Measurements from ENCODE around the gene MYH14.
"Not testable (repeated sequence)": the region's sequence is repeated elsewhere in the genome, so short reads cannot be mapped to it uniquely, and the experiment has no call there.

Gene MYH14

DNA sequence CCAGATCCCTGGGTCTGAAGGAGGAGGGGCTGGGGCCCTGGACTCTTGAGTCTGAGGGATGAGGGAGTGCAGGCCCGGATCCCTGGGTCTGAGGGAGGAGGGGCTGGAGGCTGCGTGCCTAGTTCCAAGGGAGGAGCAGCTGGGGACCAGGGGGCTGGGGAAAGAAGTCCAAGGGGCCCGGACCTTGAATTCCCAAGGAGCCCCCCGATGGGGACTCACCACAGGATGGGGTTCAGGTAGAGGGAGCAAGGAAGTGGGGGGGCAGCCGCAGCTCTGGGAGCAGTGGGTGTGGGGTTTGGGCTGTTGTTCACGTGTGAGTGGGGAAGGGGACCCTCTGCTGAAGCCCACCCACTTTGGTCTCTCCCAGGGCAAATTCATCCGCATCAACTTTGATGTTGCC is 23.1 kb downstream of the MYH14 start:
- no peak for DNase-seq (ENCODE audit: low spot score)

DNA sequence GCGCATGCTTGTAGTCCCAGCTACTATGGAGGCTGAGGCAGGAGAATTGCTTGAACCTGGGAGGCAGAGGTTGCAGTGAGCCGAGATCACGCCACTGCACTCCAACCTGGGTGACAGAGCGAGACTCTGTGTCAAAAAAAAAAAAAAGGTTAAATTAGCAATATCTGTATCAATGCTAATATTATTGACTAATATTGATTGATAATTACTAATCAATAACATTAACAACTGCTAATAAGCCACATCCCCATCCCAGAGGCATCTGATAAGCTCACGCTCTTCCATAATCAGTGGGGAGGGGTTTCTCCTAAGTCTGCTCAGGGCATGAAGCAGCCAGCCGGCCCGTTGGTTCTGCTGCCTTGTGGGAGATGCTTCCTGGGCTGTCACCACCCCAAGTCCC is 24.7 kb downstream of the MYH14 start:
- DNase-seq (ENCODE audit: low spot score): not testable (repeated sequence)

DNA sequence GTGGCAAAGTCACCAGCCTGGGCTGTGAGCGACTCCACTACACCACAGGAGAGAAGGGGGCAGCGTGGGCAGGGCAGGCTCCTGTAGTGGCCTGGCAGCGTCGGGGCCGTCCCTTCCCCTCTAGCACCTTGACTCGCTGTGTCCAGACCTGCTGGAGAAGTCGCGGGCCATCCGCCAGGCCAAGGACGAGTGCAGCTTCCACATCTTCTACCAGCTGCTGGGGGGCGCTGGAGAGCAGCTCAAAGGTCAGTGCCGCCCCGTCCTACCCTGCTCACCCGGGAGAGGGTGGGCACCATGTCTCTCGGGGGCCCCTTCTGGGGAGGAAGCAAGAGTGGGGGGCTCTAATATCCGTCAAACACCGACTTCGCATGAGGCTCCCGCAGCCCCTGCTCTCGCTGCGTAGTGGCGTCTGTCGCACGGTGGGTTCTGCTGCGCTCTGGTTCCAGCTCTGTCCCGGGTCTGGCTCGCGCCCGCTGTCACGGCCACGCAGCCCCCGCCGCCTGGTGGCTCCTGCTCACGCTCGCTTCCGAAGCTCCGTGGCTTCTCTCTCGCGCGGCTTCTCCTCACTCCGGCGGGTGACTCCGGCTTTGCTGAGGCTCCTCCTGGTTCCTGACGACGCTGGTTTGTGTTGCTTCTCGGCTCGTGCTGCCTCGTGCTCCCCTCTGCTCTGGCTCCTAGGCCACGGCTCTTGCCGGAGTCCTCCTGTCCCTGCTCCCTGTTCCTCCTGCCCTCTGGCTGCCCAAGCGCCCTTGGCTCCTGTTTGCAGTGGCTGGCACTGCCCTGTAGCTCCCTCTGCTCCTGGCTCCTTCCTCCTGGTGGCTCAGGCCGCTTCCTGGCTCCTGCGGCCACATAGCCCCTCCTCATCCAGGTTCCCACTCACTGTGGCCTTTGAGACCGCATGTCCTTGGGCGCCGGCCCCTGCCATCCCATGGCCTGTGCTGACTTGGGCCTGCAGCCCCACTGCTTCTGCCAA is 27.2 kb downstream of the MYH14 start:
- no peak for DNase-seq (ENCODE audit: low spot score)

DNA sequence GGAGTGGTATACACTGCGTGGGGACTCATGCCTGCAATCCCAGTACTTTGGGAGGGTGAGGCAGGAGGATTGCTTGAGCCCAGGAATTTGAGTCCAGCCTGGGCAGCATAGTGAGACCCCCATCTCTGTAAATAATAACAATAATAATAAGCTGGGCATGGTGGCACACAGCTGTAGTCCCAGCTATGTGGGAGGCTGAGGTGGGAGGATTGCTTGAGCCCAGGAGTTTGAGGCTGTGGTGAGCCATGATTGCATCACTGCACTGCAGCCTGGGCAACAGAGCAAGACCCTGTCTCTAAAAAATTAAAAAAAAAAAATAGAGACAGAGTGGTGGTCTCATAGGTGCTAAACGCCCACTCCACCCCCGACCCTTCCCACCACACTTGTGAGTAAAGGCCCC is 28.0 kb downstream of the MYH14 start:
- not testable (repeated sequence) for DNase-seq (ENCODE audit: low spot score)

DNA sequence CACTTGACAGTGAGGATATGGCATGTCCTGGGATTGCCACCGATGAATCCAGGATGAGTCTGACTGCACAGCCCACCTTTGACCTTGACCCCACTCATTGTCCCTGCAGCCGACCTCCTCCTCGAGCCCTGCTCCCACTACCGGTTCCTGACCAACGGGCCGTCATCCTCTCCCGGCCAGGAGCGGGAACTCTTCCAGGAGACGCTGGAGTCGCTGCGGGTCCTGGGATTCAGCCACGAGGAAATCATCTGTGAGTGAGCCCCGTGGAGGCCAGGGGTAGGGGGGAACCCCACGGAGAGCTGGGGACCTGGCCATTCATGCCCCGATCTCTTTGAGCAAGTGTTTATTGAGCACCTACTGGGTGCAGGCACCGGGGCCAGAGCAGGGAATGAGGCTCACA is 28.4 kb downstream of the MYH14 start:
- DNase-seq (ENCODE audit: low spot score): no peak

DNA sequence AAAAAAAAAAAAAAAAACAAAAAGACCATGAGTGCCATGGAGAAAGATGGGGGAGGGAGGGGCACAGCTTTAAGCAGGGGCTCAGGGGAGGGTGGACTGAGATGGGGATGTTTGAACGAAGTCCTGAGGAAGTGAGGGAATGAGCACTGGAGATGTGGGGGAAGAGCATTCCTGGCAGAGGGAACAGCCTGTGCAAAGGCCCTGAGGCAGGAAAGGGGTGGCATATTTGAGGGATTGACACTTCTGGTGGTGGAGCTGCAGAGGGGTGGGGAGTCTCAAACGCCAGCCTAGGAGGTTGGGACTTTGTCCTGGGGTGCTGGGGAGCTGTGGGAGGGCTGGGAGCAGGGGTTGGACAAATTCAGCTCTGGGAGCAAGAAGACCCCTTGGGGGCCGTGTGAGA is 29.2 kb downstream of the MYH14 start:
- DNase-seq (ENCODE audit: low spot score): no peak

DNA sequence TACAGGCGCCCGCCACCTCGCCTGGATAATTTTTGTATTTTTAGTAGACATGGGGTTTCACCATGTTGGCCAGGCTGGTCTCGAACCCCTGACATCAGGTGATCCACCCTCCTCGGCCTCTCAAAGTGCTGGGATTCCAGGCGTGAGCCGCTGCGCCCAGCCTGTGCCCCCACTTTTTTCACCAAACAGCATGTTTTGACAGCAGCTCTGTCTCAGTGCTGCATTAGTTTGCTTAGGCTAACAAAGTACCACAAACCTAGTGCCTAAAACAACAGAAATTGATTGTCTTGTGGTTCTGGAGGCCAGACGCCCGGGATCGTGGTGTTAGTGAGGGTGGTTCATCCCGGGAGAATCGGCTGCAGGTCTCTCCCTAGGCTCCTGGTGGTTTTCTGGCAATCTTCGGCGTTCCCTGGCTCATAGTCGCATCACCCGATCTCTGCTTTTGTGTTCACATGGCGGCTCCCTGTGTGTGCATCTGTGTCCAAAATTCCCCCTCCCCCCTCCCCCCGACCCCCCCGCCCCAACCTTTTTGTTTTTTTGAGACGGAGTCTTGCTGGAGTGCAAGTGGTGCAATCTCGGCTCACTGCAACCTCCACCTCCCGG is 30.0 kb downstream of the MYH14 start:
- no peak for DNase-seq (ENCODE audit: low spot score)

DNA sequence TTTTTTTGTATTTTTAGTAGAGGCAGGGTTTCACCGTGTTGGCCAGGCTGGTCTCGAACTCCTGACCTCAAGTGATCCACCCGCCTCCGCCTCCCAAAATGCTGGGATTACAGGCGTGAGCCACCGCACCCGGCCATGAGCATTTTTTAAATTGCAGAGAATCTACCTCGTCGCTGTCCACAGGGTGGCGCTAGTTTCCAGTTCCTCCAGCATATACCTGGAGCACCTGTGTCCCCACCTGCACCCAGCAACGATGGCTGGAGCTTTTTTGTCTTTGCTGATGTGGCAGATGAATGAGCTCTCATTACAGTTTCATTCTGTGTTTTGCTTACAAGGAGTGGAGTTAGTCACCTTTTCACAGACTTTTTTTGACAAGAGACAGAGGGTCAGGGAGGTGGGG is 34.1 kb downstream of the MYH14 start:
- not testable (repeated sequence) for DNase-seq (ENCODE audit: low spot score)

DNA sequence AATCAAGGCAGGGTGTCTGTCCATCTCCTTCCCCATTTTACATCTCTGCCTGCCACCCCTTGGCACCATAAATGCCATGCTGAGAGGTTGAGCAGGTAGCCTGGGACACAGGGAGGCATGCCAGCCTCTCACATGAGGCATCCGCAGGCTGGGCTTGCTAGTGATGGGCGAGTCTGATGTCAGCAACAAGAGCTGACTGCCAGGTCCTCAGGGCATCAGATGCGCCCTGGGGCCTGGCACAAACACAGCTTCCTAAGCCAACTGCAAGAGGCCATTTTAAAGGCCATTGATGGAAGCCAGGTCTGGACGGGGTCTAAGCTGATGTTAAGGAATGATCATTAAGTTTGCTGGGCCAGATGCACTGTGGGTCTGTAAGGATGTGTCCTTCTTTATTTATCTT is 34.6 kb downstream of the MYH14 start:
- no peak for DNase-seq (ENCODE audit: low spot score)

DNA sequence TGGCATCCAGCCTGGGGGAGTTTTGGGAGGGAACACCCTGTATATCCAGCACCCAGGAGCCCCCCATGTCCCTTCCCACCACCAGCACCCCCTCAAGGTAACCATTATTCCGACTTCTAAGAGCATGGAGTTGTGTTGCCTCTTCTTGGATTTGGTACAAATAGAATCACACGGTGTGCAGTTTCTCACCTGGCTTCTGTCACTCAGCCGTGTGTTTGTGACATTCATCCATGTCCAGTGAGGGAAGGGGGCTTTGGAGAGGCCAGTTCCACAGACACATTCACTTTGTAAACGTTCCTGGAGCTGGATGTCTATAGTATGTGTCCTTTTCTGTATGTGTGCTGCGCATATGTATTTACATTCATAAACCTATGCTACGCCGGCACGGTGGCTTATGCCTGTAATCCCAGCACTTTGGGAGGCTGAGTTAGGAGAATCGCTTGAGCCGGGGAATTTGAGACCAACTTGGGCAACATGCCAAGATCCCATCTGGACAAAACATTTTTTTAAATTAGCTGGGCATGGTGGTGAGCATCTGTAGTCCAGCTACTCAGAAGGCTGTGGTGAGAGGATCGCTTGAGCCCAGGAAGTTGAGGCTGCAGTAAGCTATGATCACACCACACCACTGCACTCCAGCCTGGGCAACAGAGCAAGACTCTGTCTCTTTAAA is 36.6 kb downstream of the MYH14 start:
- DNase-seq (ENCODE audit: low spot score): no peak

DNA sequence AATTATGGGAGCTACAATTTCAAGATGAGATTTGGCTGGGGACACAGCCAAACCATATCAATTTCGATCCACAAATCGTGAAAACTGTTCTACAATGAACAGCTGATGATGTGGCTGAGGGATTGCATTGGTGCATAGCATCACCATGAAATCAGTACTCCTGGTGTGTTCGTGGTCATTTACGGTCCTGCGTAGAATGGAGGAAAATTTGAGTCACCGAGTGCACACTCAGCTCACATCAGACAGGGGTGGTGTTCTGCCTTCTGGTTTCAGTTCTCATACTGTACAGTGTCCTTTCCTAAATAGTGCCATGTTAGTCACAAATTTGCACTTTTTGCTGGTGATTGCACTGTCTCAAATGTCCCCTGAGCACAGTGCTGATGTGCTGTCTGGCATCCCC is 39.2 kb downstream of the MYH14 start:
- DNase-seq (ENCODE audit: low spot score): no peak

DNA sequence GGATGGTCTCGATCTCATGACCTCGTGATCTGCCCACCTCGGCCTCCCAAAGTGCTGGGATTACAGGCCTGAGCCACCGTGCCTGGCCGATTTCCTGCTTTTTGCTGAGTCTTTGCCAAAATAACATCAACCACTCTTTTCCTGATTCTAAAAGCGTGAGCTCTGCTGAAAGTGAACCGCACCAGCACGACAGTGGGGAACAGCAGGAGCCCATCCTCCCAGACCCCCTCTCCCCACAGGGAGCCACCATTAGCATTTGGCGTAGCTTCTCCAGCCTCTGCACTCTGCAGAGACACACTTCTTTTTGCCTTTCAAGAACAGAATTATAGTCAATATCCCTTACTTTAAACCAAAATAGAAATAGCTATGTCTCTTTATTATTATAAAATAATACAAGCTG is 41.3 kb downstream of the MYH14 start:
- no peak for DNase-seq (ENCODE audit: low spot score)

DNA sequence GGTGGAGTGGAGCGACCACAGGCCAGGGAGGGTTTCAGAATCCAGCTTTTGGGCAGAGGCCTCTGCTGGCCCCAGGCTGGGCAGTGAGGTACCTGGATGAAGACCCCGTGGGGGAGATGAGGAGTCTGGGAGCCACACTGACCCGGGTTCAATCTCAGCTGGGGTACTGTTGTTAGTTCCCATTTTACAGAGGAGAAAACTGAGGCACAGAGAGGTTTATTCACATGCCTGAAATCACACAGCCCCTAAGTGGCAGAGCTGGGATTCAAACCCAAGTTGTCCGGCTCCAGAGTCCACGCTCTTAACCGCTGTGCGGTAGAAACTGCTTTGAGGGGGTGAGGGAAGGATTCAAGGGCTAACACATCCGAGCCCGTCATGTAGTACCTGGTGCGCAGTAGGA is 45.0 kb downstream of the MYH14 start:
- no peak for DNase-seq (ENCODE audit: low spot score)

DNA sequence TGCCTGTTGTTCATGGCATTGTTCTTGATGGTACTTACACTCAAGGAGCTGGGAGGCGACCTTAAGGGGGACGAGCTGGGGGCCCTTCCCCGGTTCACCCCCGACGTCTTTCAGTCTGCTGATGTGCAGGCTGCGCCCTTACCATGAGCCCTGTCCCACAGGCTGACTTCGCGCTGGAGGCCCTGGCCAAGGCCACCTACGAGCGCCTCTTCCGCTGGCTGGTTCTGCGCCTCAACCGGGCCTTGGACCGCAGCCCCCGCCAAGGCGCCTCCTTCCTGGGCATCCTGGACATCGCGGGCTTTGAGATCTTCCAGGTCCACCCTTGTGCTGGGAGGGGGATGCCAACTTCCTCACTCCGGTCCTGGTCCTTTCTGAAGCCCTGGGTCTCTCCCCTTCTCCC is 45.4 kb downstream of the MYH14 start:
- no peak for DNase-seq (ENCODE audit: low spot score)

DNA sequence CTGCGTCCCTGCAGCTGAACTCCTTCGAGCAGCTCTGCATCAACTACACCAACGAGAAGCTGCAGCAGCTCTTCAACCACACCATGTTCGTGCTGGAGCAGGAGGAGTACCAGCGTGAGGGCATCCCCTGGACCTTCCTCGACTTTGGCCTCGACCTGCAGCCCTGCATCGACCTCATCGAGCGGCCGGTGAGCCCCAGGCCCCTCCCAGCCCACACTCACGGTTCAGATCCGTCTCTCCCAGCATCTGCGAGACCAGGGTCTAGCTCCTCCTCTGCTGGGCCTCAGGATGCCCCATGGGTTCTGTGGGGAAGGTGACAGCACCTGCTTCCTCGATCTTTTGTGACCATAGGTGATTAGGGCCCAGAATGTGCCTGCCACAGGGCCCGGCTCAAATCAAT is 46.2 kb downstream of the MYH14 start:
- DNase-seq (ENCODE audit: low spot score): no peak

DNA sequence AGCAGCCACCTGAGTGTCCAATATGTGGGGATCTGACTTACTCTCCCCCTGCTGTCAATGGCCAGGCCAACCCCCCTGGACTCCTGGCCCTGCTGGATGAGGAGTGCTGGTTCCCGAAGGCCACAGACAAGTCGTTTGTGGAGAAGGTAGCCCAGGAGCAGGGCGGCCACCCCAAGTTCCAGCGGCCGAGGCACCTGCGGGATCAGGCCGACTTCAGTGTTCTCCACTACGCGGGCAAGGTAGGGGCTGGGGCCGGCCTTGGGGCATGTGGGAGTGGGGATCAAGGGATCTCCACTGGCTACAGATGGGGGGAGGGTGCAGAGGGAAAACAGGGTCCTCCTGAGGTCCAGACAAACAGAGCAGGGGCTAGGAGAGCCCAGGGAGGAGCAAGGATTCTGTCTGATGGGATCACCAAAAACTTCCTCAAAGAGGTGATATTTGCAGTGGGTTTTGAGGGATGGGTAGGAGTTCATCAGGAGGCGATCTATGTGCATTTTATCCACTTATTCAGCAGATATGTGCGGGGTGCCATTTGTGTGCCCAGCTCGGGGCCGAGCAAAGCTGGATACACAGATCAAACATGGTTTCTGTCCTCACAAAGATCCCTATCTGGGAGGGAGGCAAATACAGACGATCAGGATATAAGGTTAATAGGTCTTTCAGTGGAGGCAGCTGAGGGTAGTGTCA is 47.2 kb downstream of the MYH14 start:
- no peak for DNase-seq (ENCODE audit: low spot score)

DNA sequence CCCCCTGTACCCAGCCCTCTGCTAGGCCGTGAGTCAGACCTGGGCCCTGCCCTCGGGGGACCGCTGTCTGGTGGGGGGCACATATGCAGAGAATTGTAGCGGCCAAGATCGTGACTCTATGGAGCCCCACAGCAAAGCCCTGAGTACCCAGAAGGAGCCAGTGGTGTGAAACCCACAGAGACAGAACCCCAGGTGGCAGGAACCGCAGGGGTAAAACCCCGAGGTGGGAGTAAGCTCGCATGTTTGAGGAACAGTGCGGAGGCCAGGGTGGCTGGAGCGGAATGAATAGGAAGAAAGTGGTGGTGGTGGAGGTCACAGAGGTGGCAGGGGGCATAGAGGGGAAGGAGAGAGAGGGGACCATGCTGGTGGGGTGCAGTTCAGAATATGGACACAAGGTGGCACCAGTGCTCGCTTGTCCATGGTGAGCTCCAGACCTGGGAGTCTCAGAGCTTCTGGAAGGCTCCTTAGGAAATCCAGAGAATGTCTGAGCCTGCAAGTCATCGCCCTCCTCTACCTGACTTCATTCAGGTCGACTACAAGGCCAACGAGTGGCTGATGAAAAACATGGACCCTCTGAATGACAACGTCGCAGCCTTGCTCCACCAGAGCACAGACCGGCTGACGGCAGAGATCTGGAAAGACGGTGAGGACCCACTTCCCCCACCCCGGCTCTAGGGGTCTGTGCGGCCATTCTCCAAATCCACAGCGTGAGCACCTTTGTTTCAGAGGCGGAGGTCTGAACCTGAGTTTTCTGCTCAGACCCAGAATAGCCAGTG is 48.9 kb downstream of the MYH14 start:
- DNase-seq (ENCODE audit: low spot score): no peak

DNA sequence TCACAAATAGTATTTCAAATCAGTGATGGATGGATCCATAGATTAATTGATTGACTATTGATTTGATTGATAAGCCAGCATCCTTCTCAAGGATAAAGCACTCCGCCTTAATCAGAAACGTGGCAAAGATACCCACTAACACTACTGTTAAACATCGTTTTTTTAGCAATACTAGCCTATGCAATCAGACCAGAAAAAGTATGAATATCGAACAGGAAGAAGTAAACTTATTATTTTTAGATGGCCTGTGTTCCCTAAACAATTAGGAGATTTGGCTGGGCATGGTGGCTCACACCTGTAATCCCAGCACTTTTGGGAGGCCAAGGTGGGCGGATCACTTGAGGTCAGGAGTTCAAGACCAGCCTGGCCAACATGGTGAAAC is 49.5 kb downstream of the MYH14 start:
- DNase-seq (ENCODE audit: low spot score): no peak

DNA sequence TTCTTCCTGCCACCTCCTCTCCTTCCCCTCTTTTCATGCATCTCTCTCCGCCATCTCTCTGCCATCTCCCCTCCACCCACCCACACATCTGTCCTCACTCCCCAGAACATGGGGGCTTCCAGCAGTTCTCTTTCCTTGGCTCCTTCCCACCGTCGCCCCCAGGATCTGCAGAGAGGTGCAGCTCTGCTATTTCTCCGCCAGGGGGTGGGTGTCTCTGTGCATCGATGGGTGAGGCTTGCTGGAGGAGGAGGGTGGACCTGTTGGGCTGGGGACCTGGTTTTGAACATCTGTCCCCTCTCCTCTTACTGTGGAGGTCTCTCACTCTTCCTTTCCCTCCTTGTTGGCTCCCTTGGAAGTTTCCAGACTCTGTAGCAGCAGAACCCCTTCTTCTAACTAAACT is 51.7 kb downstream of the MYH14 start:
- DNase-seq (ENCODE audit: low spot score): no peak

DNA sequence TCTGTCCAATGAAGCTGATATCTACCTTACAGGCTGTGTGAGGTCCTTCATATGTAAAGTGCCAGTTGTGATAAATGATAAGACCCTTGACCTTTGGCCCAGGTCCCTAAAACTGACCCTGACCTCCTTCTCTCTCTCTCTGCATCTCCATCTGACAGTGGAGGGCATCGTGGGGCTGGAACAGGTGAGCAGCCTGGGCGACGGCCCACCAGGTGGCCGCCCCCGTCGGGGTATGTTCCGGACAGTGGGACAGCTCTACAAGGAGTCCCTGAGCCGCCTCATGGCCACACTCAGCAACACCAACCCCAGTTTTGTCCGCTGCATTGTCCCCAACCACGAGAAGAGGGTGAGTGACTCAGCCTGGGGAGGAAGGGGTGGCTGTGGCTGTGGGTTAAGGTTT is 53.7 kb downstream of the MYH14 start:
- no peak for DNase-seq (ENCODE audit: low spot score)

DNA sequence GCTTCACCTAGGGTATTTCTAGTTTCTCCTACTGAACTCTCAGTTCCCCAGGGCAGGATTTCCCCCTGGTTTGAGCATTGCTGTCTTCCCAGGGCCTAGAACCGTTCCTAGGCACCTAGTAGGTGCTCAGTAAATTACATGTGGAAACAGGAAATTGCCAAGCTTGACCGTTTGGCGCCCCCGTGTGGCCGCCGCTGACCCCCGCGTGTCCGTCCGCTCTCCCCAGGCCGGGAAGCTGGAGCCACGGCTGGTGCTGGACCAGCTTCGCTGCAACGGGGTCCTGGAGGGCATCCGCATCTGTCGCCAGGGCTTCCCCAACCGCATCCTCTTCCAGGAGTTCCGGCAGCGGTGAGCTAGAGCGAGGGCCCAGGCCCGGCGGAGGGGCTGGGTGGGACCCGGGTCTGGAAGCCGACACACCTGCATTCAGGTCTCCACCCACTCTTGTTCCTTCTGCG is 55.5 kb downstream of the MYH14 start:
- peak; percentile 33 for DNase-seq (ENCODE audit: low spot score)

All from GM03348 (cell line).